ENCODE results near the gene INPP4B. TPM values are rescaled to one million over a fixed set of nuclear protein-coding genes. Genes with fewer than 3 reads are reported as not detected.
A peak's percentile ranks its signal among the peaks of the same experiment; 100 is the strongest.

Gene INPP4B
- total RNA-seq, 1 experiment from 2014 or later, result 53.7 TPM

- no peaks in the 10 kb centered on the region for H3K36me3 ChIP-seq (ENCODE audit: low read depth)
- POLR2A ChIA-PET (ENCODE audit: unreplicated experiment), result interaction anchor here (0.5 kb wide), 1 partner anchor 68 kb away, joined by 3 read pairs; no protein-coding TSS in a partner anchor
- no TSS peak for BruUV-seq (replicated peaks)
- no peaks in the 10 kb centered on the region for H3K9me2 ChIP-seq (ENCODE audit: insufficient read depth)
- no peak overlapping the region for H2AFZ ChIP-seq
- peaks cover 18% of the 10 kb centered on the region for H3F3A ChIP-seq (ENCODE audit: insufficient read depth, low read depth)
- peaks cover 13% of the 10 kb centered on the region for H3K79me2 ChIP-seq (ENCODE audit: low read depth)
- intact Hi-C loops (cut with micrococcal nuclease; ENCODE audit: unreplicated experiment), result no loop called here
- no peak overlapping the region for H3K4me3 ChIP-seq
- H4K20me1 ChIP-seq (ENCODE audit: insufficient read depth), result no peaks in the 10 kb centered on the region
- H3K9me3 ChIP-seq (ENCODE audit: insufficient read depth, low read depth), result peaks cover 4% of the 10 kb centered on the region
- TF ChIP-seq EZH2 (IDR thresholded peaks at IDR 0.05; ENCODE audit: low read depth) (no peak), CTCF (conservative IDR thresholded peaks at IDR 0.05) (no peak)
- DNase-seq, result peak in 1 of 2 experiments; percentile 10
- peak overlapping the region; percentile 16 for H3K4me2 ChIP-seq
- H3K27ac ChIP-seq, result peak overlapping the region; percentile 29
- H3K4me1 ChIP-seq (replicated peaks; ENCODE audit: insufficient read depth), result peaks cover 36% of the 10 kb centered on the region
- no peaks in the 10 kb centered on the region for H3K27me3 ChIP-seq (ENCODE audit: insufficient read depth, low read depth)
- CTCF ChIA-PET, result no interaction called here
These were observed 365.9 kb downstream of the INPP4B start for GRCh38 chr4:142480244-142480643.

GRCh38 chr4:142475663-142476062 is 370.4 kb downstream of the INPP4B start:
- CTCF ChIA-PET, result no interaction called here
- H3F3A ChIP-seq (ENCODE audit: insufficient read depth, low read depth), result peaks cover 56% of the 10 kb centered on the region
- no peaks in the 10 kb centered on the region for H3K9me2 ChIP-seq (ENCODE audit: insufficient read depth)
- TF ChIP-seq CTCF (conservative IDR thresholded peaks at IDR 0.05), result no peak
- no peak for TF ChIP-seq EZH2 (IDR thresholded peaks at IDR 0.05; ENCODE audit: low read depth)
- peak overlapping the region; percentile 100 for H3K27ac ChIP-seq
- POLR2A ChIA-PET (ENCODE audit: unreplicated experiment), result interaction anchor here (0.6 kb wide), 2 partner anchors 12 to 861 kb away, joined by 7 to 17 read pairs; partner anchors contain the start of gene GAB1
- intact Hi-C loops (cut with micrococcal nuclease; ENCODE audit: unreplicated experiment), result loop anchor here (2.0 to 10.0 kb wide), 6 partner anchors 41 to 879 kb away; partner anchors contain the start of gene USP38
- peak overlapping the region; percentile 40; the same call in 1 of the 2 replicates for H2AFZ ChIP-seq
- peaks cover 4% of the 10 kb centered on the region for H3K9me3 ChIP-seq (ENCODE audit: insufficient read depth, low read depth)
- H3K4me2 ChIP-seq, result peak overlapping the region; percentile 90
- DNase-seq, result peak in 1 of 2 experiments; percentile 88
- H4K20me1 ChIP-seq (ENCODE audit: insufficient read depth), result no peaks in the 10 kb centered on the region
- H3K36me3 ChIP-seq (ENCODE audit: low read depth), result peaks cover 7% of the 10 kb centered on the region; the same call in 1 of the 2 replicates
- H3K27me3 ChIP-seq (ENCODE audit: insufficient read depth, low read depth), result no peaks in the 10 kb centered on the region
- H3K79me2 ChIP-seq (ENCODE audit: low read depth), result peaks cover 40% of the 10 kb centered on the region
- H3K4me1 ChIP-seq (replicated peaks; ENCODE audit: insufficient read depth), result peaks cover 53% of the 10 kb centered on the region
- peak overlapping the region; percentile 49; the same call in 1 of the 2 replicates for H3K4me3 ChIP-seq
- no TSS peak for BruUV-seq (replicated peaks)

GRCh38 chr4:142474398-142475087 is 371.6 kb downstream of the INPP4B start:
- no peak for TF ChIP-seq CTCF (conservative IDR thresholded peaks at IDR 0.05)
- TF ChIP-seq EZH2 (IDR thresholded peaks at IDR 0.05; ENCODE audit: low read depth), result no peak
- DNase-seq, result peak; percentile 93 to 98
- Histone ChIP-seq H4K20me1 (ENCODE audit: insufficient read depth) (no peaks in the 10 kb centered on the region), H3K9me2 (ENCODE audit: insufficient read depth) (no peaks in the 10 kb centered on the region), H3K4me2 (peak overlapping the region; percentile 90), H3K9me3 (ENCODE audit: insufficient read depth, low read depth) (peaks cover 4% of the 10 kb centered on the region), H3K27me3 (ENCODE audit: insufficient read depth, low read depth) (no peaks in the 10 kb centered on the region), H3F3A (ENCODE audit: insufficient read depth, low read depth) (peaks cover 56% of the 10 kb centered on the region), H2AFZ (no peak overlapping the region; the same call in 1 of the 2 replicates), H3K36me3 (ENCODE audit: low read depth) (peaks cover 13% of the 10 kb centered on the region; the same call in 1 of the 2 replicates), H3K4me3 (peak overlapping the region; percentile 74; the same call in 1 of the 2 replicates), H3K79me2 (ENCODE audit: low read depth) (peaks cover 52% of the 10 kb centered on the region), H3K27ac (peak overlapping the region; percentile 100), H3K4me1 (replicated peaks; ENCODE audit: insufficient read depth) (peaks cover 57% of the 10 kb centered on the region)
- intact Hi-C loops (cut with micrococcal nuclease; ENCODE audit: unreplicated experiment), result loop anchor here (1.0 to 10.0 kb wide), 12 partner anchors 42 to 880 kb away; partner anchors contain the start of gene USP38
- BruUV-seq (replicated peaks), result TSS peak; percentile 94
- ChIA-PET CTCF (interaction anchor here (0.6 to 1.9 kb wide), 7 partner anchors 67 to 1128 kb away, joined by 3 to 8 read pairs (median 5); no protein-coding TSS in a partner anchor), POLR2A (ENCODE audit: unreplicated experiment) (interaction anchor here (0.5 to 1.9 kb wide), 12 partner anchors 14 to 813 kb away, joined by 3 to 31 read pairs (median 6); partner anchors contain the start of gene INPP4B)
